GM19468 (cell line): ENCODE data around the gene LGMN.
"Not testable (repeated sequence)": the region's sequence is repeated elsewhere in the genome, so short reads cannot be mapped to it uniquely, and the experiment has no call there.

Experiments used
- ATAC-seq: cut with Tn5 transposase; IDR thresholded peaks from one replicate; pipeline ENCODE4 v1.9.1; 2021; ENCODE audit warnings: mild to moderate bottlenecking, moderate library complexity, moderate number of reproducible peaks; ENCODE audit not compliant: unreplicated experiment; ENCODE audit errors: extremely low read depth

The LGMN gene

GRCh38 chr14:92763666-92764631 lies 15.5 kb upstream of the LGMN start:
- not testable (repeated sequence) for ATAC-seq

DNA sequence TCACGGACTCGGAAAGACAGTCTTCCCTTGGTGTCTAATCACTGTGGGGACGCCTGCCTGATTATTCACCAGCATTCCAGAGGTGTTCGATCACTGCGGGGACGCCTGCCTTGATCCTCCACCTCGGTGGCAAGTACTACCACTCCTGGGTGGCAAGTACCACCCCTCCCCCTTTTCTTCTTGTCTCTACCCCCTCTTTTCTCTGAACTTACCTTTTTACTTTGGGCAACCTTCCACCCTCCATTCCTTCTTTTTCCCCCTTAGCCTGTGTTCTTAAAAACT lies 12.0 kb upstream of the LGMN start:
- no peak for ATAC-seq

DNA sequence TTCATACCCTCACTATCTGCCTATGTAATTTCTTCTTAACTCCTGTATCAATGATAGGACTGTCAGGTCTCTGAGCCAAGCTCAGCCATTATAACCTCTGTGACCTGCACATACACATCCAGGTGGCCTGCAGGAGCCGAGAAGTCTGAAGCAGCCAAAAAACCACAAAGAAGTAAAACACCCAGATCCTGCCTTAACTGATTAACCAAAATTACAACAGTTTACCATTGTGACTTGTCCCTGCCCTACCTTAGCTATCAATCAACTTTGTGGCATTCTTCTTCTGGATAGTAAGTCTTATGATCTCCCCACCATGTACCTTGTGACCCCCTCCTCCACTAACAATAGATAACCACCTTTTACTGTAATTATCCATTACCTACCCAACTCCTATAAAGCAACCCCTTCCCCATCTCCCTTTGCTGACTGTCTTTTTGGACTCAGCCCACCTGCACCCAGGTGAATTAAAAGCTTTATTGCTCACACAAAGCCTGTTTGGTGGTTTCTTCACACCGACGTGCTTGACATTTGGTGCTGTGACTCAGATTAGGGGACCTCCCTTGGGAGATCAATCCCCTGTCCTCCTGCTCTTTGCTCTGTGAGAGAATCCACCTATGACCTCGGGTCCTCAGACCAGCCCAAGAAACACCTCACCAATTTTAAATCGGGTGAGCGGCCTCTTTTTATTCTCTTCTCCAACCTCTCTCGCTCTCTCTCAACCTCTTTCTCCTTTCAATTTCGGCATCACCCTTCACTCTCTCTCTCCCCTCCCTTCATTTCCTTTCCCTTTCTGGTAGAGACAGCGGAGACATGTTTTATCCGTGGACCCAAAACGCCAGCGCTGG lies 11.5 kb upstream of the LGMN start:
- ATAC-seq, result no peak

GRCh38 chr14:92759300-92759678 lies 10.9 kb upstream of the LGMN start:
- no peak for ATAC-seq

DNA sequence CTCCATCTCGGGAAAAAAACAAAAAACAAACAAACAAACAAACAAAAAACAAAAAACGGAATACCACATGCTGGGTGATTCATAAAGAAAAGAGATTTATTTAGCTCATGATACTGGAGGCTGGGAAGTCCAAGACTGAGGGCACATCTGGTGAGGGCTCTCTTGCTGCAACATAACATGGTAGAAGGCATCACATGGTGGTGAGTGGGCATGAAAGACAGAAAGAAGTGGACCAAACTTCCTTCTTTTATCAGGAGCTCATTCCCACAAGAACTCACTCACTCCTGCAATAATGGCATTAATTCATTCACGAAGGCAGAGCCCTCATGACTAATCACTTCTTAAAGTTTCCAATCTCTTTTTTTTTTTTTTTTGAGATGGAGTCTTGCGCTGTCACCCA lies 8.0 kb upstream of the LGMN start:
- ATAC-seq, result no peak

DNA sequence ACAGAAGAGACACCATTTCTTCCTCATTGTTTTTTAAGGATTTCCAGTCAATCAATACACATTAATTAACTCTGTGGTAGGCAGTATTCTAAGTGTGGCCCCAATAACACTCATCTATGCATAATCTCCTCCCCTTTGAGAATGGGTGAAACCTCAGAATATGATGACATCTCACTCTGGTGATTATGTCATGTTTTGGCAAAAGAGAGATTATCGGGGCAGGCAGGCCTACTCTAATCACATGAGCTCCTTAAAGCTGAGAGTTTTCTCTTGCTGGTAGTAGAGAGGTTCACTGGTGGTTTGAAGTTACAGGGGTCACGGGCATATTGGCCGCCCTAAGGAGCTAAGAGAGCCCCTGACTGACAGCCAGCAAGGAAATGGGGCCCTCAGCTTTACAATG lies 7.1 kb upstream of the LGMN start:
- no peak for ATAC-seq

DNA sequence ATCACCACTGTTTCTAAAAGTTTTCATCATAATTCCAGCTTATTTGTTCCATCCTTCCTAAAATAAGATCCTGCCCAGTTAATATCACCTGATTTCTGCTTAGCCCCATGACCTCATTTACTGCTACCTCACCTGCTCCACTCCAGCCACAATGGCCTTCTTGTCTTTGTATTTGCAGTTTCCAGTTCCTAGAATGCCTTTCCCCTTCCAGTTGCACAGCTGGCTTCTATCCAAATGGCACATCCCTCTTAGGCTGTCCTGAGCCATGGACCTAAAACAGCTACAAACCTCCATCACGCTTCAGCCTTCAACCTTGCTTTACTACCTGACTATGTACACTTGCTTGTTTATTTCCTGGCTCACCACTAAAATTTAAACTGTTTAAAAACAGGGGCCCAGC lies 6.5 kb upstream of the LGMN start:
- ATAC-seq, result no peak

DNA sequence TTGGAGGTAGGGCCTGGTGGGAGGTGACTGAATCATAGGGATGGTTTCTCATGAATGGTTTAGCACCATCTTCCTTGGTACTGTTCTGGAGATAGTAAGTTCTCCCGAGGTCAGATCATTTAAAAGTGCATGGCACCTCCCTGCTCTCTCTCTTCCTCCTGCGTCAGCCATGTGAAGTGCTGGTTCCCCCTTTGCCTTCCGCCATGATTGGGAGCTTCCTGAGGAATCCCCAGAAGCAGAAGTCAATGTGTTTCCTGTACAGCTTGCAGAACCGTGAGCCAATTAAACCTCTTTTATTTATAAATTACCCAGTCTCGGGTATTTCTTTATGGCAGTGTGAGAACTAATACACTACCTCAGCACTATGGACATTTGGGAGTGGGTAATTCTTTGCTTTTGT lies 4.8 kb upstream of the LGMN start:
- ATAC-seq, result no peak

- ATAC-seq, result no peak
Observed at GRCh38 chr14:92751819-92752218, 3.4 kb upstream of the LGMN start.

- no peak for ATAC-seq
Observed at GRCh38 chr14:92750994-92751400, 2.6 kb upstream of the LGMN start.

- not testable (repeated sequence) for ATAC-seq
Observed at GRCh38 chr14:92750222-92750728, 1.8 kb upstream of the LGMN start.

- no peak for ATAC-seq
Observed at GRCh38 chr14:92747701-92748258, 647 bp downstream of the LGMN start.

DNA sequence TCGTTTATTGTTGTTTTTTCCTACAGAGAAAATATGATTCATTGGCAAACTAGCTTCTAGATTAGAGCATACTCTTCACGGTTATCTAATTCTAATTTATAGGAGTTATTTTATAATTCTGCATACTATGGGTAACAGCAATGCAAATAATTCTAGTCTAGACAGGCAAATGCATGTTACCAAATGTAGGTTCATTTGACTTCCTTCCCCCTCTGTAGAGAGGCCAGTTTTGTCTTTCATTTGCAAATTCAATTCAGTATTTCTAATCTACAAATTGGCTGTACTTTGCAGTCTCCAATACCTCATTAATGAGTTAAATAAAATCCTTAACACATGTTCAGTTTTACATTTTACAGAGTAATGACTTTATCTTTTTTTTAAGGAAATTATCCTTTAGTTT lies 4.2 kb downstream of the LGMN start:
- ATAC-seq, result no peak

DNA sequence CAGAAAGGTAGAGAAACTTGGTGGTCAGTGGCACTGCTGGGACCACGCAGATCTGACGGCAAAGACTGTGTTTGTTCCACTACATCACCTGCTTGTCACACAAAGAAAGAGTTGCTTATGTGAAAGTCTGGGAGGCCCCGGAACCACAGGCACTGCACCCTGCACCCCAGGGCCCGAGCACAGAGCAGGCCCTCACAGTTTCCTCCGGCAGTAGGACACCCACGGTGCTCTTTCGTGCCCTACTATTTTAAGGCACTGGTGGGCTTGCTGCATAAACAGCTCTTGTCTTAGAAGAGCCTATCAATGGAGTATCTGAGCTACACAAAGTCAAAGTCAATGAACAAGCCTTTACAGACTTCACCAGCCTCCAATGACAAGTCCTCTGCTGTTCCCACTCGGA lies 8.0 kb downstream of the LGMN start:
- no peak for ATAC-seq

GRCh38 chr14:92737619-92738188 lies 10.7 kb downstream of the LGMN start:
- no peak for ATAC-seq

- ATAC-seq, result no peak
Observed at GRCh38 chr14:92737206-92737605, 11.2 kb downstream of the LGMN start.

DNA sequence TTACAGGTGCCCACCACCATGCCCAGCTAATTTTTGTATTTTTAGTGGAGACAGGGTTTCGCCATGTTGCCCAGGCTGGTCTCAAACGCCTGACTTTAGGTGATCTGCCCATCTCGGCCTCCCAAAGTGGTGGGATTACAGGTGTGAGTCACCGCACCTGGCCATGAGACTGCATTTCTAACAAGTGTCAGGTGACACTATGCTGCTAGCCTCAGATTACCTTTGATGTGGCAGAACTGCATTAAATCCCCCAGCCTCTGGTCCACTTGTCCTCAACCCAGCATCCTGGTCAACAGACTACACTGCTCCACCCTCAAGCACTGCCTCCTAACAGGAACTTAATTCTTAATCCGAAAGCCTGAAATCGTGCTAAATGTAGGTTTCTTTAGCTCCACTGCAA lies 13.1 kb downstream of the LGMN start:
- no peak for ATAC-seq

DNA sequence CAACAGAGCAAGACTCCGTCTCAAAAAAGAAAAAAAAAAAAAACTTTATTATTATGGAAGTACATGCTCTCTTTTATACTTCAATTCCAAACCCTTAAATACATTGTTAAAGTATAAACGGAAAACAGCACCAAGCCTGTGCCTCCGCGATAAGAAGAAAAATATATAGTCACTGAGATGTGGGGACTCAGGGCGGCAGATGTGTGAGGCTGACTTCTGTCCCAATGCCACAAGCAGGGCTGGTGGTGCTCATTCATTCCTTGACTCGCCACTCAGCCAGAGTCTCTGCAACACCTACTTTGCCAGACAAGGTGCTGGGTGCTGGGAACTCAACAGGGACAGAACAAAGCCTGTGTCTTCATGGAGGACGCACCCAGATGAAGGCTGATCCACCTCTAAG lies 13.8 kb downstream of the LGMN start:
- ATAC-seq, result no peak

GRCh38 chr14:92733007-92733406 lies 15.4 kb downstream of the LGMN start:
- no peak for ATAC-seq

DNA sequence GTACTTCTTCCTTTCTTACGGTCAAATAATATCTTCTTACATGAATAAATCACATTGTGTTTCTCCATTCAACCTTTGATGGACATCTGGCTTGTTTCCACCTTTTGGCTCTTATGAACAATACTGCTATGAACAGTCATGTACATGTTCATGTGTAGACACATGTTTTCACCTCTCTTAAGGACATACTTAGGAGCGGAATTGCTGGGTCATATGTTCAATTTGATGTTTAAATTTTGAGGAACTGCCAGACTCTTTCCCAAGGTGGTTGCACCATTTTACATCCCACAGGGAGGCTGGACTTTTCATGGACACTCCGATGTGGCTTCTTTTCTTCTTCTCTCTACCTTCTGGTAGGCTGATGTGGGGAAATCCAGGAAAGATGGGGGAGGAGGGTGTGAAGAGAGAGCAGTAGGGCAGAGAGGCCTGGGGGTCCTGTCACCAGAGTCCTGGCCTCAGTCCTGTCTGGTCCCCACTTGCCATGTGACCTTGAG lies 16.8 kb downstream of the LGMN start:
- no peak for ATAC-seq
